Coronary artery (tissue), 2 donors: ENCODE results near the gene PWWP2B.

Source experiments
- DNase-seq: peaks from one replicate; pipeline ENCODE4 v3.0.0-alpha.2; 2017; ENCODE audit warnings: low spot score
- H3K27ac ChIP-seq, 2 donors: fragments of 200-600 bp; sonication (generic); one replicate each; pipeline ENCODE4 v1.5.1; 2016 to 2019
- H3K4me3 ChIP-seq: fragments of 200-600 bp; sonication (generic); 2 replicates; pipeline ENCODE4 v1.5.1; 2016; ENCODE audit warnings: mild to moderate bottlenecking, moderate library complexity
- CTCF ChIP-seq: fragments of 200-600 bp; sonication (generic); IDR thresholded peaks from one replicate; pipeline ENCODE4 v1.5.1; 2019; ENCODE audit warnings: antibody characterized with exemption

PWWP2B gene

GRCh38 chr10:132421847-132422751 lies 25.1 kb downstream of the PWWP2B start:
- Histone ChIP-seq H3K4me3 (no peak overlapping the region), H3K27ac (peak overlapping the region; percentile 77 to 88)
- no peak for TF ChIP-seq CTCF
- no peak for DNase-seq

GRCh38 chr10:132422903-132423825 lies 26.2 kb downstream of the PWWP2B start:
- TF ChIP-seq CTCF, result no peak
- Histone ChIP-seq H3K27ac (peak overlapping the region in 1 of 2 donors; percentile 88), H3K4me3 (no peak overlapping the region)
- no peak for DNase-seq

- no peak for TF ChIP-seq CTCF
- Histone ChIP-seq H3K4me3 (no peak overlapping the region), H3K27ac (no peak overlapping the region)
- no peak for DNase-seq
These were observed 27.2 kb downstream of the PWWP2B start for GRCh38 chr10:132423966-132424861.

GRCh38 chr10:132425029-132425756 lies 28.2 kb downstream of the PWWP2B start:
- no peak for TF ChIP-seq CTCF
- H3K4me3 ChIP-seq, result no peak overlapping the region
- H3K27ac ChIP-seq, result no peak overlapping the region
- DNase-seq, result no peak

- H3K27ac ChIP-seq, result no peak overlapping the region
- no peak for DNase-seq
- no peak for TF ChIP-seq CTCF
- H3K4me3 ChIP-seq, result no peak overlapping the region
These were observed 28.8 kb downstream of the PWWP2B start for GRCh38 chr10:132425757-132426155.
